ENCODE data around the gene CTF1. TPM values are rescaled to one million over a fixed set of nuclear protein-coding genes. Genes with fewer than 3 reads are reported as not detected.

CTF1 gene
- polyA plus RNA-seq, 4 donors, result 6.2 to 9.8 (median 7.7) TPM

- DNase-seq (ENCODE audit: low read depth in 4 of 4, low spot score in 2 of 4), result no peak
These were observed 7.2 kb downstream of the CTF1 start for GRCh38 chr16:30903596-30903995.

- DNase-seq (ENCODE audit: low read depth in 4 of 4, low spot score in 2 of 4), result no peak
These were observed 7.8 kb downstream of the CTF1 start for GRCh38 chr16:30904114-30904780.

- DNase-seq (ENCODE audit: low read depth in 4 of 4, low spot score in 2 of 4), result no peak
These were observed 10.7 kb downstream of the CTF1 start for GRCh38 chr16:30907064-30907463.

GRCh38 chr16:30910427-30911029 lies 14.1 kb downstream of the CTF1 start:
- DNase-seq (ENCODE audit: low read depth in 4 of 4, low spot score in 2 of 4), result no peak

- DNase-seq (ENCODE audit: low read depth in 4 of 4, low spot score in 2 of 4), result no peak
These were observed 16.5 kb downstream of the CTF1 start for GRCh38 chr16:30912794-30913412.

GRCh38 chr16:30914830-30915229 lies 18.4 kb downstream of the CTF1 start:
- no peak for DNase-seq (ENCODE audit: low read depth in 4 of 4, low spot score in 2 of 4)

- no peak for DNase-seq (ENCODE audit: low read depth in 4 of 4, low spot score in 2 of 4)
These were observed 22.2 kb downstream of the CTF1 start for GRCh38 chr16:30918614-30919013.

- no peak for DNase-seq (ENCODE audit: low read depth in 4 of 4, low spot score in 2 of 4)
These were observed 24.5 kb downstream of the CTF1 start for GRCh38 chr16:30920891-30921290.

- DNase-seq (ENCODE audit: low read depth in 4 of 4, low spot score in 2 of 4), result no peak
These were observed 25.0 kb downstream of the CTF1 start for GRCh38 chr16:30921459-30921747.

GRCh38 chr16:30921748-30922419 lies 25.5 kb downstream of the CTF1 start:
- DNase-seq (ENCODE audit: low read depth in 4 of 4, low spot score in 2 of 4), result peak; percentile 91 to 97 (median 94)

GRCh38 chr16:30922420-30922959 lies 26.1 kb downstream of the CTF1 start:
- peak; percentile 98 to 100 (median 99) for DNase-seq (ENCODE audit: low read depth in 4 of 4, low spot score in 2 of 4)

- peak; percentile 98 to 100 (median 100) for DNase-seq (ENCODE audit: low read depth in 4 of 4, low spot score in 2 of 4)
These were observed 26.6 kb downstream of the CTF1 start for GRCh38 chr16:30922960-30923535.

- DNase-seq (ENCODE audit: low read depth in 4 of 4, low spot score in 2 of 4), result peak in 1 of 4 donors; percentile 45
These were observed 27.2 kb downstream of the CTF1 start, which contains the start of gene FBXL19 for GRCh38 chr16:30923554-30924075. Gene FBXL19 (plus strand): TSS chr16:30923572. CDS start chr16:30925755, 2,183 bp downstream.

GRCh38 chr16:30924076-30924912 lies 27.9 kb downstream of the CTF1 start:
- no peak for DNase-seq (ENCODE audit: low read depth in 4 of 4, low spot score in 2 of 4)

- DNase-seq (ENCODE audit: low read depth in 4 of 4, low spot score in 2 of 4), result no peak
These were observed 28.7 kb downstream of the CTF1 start for GRCh38 chr16:30924913-30925631.

GRCh38 chr16:30925632-30925987 lies 29.2 kb downstream of the CTF1 start:
- no peak for DNase-seq (ENCODE audit: low read depth in 4 of 4, low spot score in 2 of 4)

GRCh38 chr16:30925995-30926811 lies 29.8 kb downstream of the CTF1 start:
- no peak for DNase-seq (ENCODE audit: low read depth in 4 of 4, low spot score in 2 of 4)

All from left renal cortex interstitium (tissue), 4 donors.